ENCODE measurements around the gene TFB1M.
"Not testable (repeated sequence)": the region's sequence is repeated elsewhere in the genome, so short reads cannot be mapped to it uniquely, and the experiment has no call there.

Gene TFB1M

DNA sequence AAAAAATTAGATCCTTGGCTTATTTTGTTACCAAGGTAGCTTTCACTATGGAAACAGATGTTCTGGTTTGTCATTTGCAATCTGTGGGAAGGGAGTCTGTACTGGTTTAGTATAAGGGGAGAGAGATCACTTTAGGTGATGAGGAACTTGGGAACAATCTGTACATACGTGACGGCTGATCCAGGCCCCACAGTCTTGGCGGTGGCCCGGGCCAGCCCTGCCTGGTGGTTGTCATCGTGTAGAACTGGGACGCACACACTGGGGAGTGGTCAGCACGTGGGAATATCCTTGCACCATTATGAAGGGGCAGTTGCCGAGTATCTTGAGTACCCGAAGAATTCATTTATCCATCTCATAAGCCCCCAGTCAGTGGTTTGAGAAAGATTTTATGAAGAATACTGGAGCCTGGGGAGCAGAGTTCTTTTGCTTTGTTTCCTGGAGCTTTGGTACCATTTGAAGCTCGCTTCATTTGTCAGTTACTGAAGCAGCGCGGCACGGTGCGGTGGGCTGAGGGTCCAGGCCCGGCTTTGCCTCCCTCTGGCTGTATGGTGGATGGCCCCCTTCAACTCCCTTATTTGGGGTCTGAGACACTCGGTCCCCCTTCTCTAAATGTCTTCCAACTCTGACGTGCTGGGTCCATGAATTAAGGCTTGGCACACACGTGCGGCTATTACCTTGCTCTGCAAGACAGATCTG lies 73.2 kb downstream of the TFB1M start:
- Histone ChIP-seq H3K4me1 (ENCODE audit: control insufficient read depth, insufficient read depth, low read length, unreplicated experiment) (no peaks in the 10 kb centered on the region), H3K27me3 (ENCODE audit: insufficient read depth, low read length) (no peaks in the 10 kb centered on the region), H3K4me3 (ENCODE audit: low read depth, low read length) (no peak overlapping the region), H3K79me2 (ENCODE audit: control insufficient read depth, insufficient read depth, low read length, unreplicated experiment) (no peaks in the 10 kb centered on the region), H2AFZ (ENCODE audit: low read length, unreplicated experiment) (no peak overlapping the region), H3K36me3 (ENCODE audit: insufficient read depth, low read length) (peaks cover 8% of the 10 kb centered on the region; the same call in 1 of the 2 replicates), H3K27ac (ENCODE audit: low read depth, low read length) (no peak overlapping the region)

DNA sequence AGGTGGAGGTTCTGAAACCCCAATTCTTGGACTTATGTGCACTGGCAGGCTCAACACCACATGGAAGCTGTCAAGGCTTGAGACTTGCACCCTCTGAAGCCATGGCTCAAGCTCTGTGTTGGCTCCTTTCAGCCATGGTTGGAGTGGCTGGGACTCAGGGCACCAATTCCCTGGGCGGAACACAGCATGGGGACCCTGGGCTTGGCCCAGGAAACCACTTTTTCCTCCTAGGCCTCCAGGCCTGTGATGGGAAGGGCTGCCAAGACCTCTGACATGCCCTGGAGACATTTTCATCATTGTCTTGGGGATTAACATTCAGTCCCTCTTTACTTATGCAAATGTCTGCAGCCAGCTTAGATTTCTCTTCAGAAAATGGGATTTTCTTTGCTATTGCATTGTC lies 76.7 kb downstream of the TFB1M start:
- Histone ChIP-seq H3K79me2 (ENCODE audit: control insufficient read depth, insufficient read depth, low read length, unreplicated experiment) (no peaks in the 10 kb centered on the region), H3K4me3 (ENCODE audit: low read depth, low read length) (no peak overlapping the region), H3K36me3 (ENCODE audit: insufficient read depth, low read length) (peaks cover 3% of the 10 kb centered on the region; the same call in 1 of the 2 replicates), H3K27me3 (ENCODE audit: insufficient read depth, low read length) (no peaks in the 10 kb centered on the region), H2AFZ (ENCODE audit: low read length, unreplicated experiment) (no peak overlapping the region), H3K27ac (ENCODE audit: low read depth, low read length) (no peak overlapping the region), H3K4me1 (ENCODE audit: control insufficient read depth, insufficient read depth, low read length, unreplicated experiment) (no peaks in the 10 kb centered on the region)

DNA sequence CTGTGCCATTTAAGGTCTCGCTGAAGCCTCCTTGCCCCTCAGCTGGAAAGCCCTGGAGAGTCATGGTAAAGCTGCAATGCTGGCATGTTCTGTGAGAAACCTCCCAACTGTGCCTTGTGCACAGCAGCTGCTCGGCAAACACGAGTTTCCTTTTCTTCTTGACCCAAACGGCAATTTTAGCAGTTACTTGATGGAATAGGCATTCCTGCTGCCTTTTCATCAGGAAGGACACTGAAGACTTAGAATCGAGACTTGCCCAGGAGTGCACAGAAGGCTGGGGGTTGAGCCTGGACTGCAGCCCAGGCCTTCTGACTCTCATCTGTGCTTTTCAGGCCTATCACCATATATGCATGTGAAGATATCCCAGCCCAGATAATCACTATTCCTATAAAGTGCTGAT lies 79.2 kb downstream of the TFB1M start:
- Histone ChIP-seq H2AFZ (ENCODE audit: low read length, unreplicated experiment) (no peak overlapping the region), H3K79me2 (ENCODE audit: control insufficient read depth, insufficient read depth, low read length, unreplicated experiment) (no peaks in the 10 kb centered on the region), H3K4me1 (ENCODE audit: control insufficient read depth, insufficient read depth, low read length, unreplicated experiment) (no peaks in the 10 kb centered on the region), H3K27me3 (ENCODE audit: insufficient read depth, low read length) (no peaks in the 10 kb centered on the region), H3K36me3 (ENCODE audit: insufficient read depth, low read length) (peaks cover 2% of the 10 kb centered on the region; the same call in 1 of the 2 replicates), H3K27ac (ENCODE audit: low read depth, low read length) (no peak overlapping the region), H3K4me3 (ENCODE audit: low read depth, low read length) (no peak overlapping the region)

DNA sequence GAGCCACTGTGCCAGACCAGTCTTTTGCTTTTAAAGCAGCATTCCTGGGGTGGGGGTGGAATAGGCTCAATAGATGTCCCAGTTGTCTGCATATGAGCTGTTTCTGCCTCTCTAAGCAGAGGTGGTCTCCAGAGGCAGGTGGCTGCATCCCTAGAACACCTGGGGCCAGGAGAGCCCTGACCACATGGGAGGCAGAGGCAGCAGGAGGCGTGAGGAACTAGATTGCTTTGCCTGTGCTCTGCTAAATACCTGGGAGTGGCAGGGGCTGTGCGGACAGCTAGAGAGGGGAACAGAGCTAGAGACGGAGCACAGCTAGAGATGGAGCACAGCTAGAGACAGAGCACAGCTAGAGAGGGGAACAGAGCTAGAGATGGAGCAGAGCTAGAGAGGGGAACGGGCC lies 79.6 kb downstream of the TFB1M start:
- Histone ChIP-seq H3K36me3 (ENCODE audit: insufficient read depth, low read length) (no peaks in the 10 kb centered on the region), H3K4me3 (ENCODE audit: low read depth, low read length) (no peak overlapping the region), H3K4me1 (ENCODE audit: control insufficient read depth, insufficient read depth, low read length, unreplicated experiment) (no peaks in the 10 kb centered on the region), H2AFZ (ENCODE audit: low read length, unreplicated experiment) (no peak overlapping the region), H3K27ac (ENCODE audit: low read depth, low read length) (no peak overlapping the region), H3K79me2 (ENCODE audit: control insufficient read depth, insufficient read depth, low read length, unreplicated experiment) (no peaks in the 10 kb centered on the region), H3K27me3 (ENCODE audit: insufficient read depth, low read length) (no peaks in the 10 kb centered on the region)

DNA sequence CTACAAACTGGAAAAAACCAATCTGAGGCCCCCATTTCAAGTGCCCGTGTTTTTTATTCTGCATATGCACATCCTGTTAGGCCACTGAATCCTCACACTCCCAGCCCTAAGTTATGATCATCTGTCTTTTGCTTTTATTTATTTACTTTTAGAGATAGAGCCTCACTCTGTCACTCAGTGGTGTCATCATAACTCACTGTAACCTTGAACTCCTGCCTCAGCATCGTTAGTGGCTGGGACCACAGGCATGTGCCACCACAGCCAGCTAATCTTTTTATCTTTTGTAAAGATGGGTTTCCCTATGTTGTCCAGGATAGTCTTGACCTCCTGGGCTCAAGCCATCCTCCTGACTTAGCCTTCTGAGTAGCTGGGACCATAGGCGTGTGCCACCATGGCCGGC lies 80.1 kb downstream of the TFB1M start:
- no peak overlapping the region for H3K27ac ChIP-seq (ENCODE audit: low read depth, low read length)
- H3K79me2 ChIP-seq (ENCODE audit: control insufficient read depth, insufficient read depth, low read length, unreplicated experiment) = no peaks in the 10 kb centered on the region
- no peaks in the 10 kb centered on the region for H3K4me1 ChIP-seq (ENCODE audit: control insufficient read depth, insufficient read depth, low read length, unreplicated experiment)
- no peak overlapping the region for H2AFZ ChIP-seq (ENCODE audit: low read length, unreplicated experiment)
- no peaks in the 10 kb centered on the region for H3K36me3 ChIP-seq (ENCODE audit: insufficient read depth, low read length)
- no peaks in the 10 kb centered on the region for H3K27me3 ChIP-seq (ENCODE audit: insufficient read depth, low read length)
- no peak overlapping the region for H3K4me3 ChIP-seq (ENCODE audit: low read depth, low read length)

DNA sequence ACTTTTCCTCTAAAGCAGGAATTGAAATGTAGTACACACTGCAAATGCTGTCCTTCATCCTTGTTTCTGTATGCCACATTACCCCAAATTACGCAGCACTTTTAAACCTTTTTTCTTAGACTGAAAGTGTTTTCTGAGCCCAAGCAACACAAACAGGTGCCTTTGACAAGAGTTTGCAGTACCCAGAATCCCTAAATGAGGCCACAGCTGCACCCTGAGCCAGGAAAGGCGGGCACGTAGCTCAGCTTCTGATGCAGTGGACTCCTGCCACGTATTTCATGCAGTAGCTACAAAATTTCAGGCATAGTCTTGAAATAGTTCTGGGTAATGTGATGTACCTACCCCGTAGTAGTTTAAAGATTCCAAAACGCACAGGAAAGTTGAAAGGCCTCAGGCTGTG lies 81.4 kb downstream of the TFB1M start:
- no peaks in the 10 kb centered on the region for H3K4me1 ChIP-seq (ENCODE audit: control insufficient read depth, insufficient read depth, low read length, unreplicated experiment)
- no peak overlapping the region for H3K27ac ChIP-seq (ENCODE audit: low read depth, low read length)
- no peaks in the 10 kb centered on the region for H3K79me2 ChIP-seq (ENCODE audit: control insufficient read depth, insufficient read depth, low read length, unreplicated experiment)
- H3K36me3 ChIP-seq (ENCODE audit: insufficient read depth, low read length) = no peaks in the 10 kb centered on the region
- no peak overlapping the region for H3K4me3 ChIP-seq (ENCODE audit: low read depth, low read length)
- no peak overlapping the region for H2AFZ ChIP-seq (ENCODE audit: low read length, unreplicated experiment)
- H3K27me3 ChIP-seq (ENCODE audit: insufficient read depth, low read length) = no peaks in the 10 kb centered on the region

DNA sequence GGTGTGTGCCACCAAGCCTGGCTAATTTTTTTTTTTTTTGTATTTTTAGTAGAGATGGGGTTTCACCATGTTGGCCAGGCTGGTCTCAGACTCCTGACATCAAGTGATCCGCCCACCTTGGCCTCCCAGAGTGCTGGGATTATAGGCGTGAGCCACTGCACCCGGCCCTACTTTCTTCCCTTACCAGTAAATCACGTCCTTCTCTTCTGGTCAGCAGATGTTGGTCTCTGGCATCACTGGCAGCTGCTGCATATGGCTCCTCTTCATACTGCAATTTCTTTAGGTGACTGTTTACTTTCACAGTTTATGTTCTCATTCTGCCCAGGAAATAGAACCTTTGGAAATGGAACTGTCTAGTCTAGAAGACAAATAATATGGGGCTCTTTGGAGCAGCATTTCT lies 83.3 kb downstream of the TFB1M start:
- H3K36me3 ChIP-seq (ENCODE audit: insufficient read depth, low read length); H2AFZ ChIP-seq (ENCODE audit: low read length, unreplicated experiment); H3K4me3 ChIP-seq (ENCODE audit: low read depth, low read length); H3K27me3 ChIP-seq (ENCODE audit: insufficient read depth, low read length); H3K4me1 ChIP-seq (ENCODE audit: control insufficient read depth, insufficient read depth, low read length, unreplicated experiment); H3K27ac ChIP-seq (ENCODE audit: low read depth, low read length); H3K79me2 ChIP-seq (ENCODE audit: control insufficient read depth, insufficient read depth, low read length, unreplicated experiment): not testable (repeated sequence)

DNA sequence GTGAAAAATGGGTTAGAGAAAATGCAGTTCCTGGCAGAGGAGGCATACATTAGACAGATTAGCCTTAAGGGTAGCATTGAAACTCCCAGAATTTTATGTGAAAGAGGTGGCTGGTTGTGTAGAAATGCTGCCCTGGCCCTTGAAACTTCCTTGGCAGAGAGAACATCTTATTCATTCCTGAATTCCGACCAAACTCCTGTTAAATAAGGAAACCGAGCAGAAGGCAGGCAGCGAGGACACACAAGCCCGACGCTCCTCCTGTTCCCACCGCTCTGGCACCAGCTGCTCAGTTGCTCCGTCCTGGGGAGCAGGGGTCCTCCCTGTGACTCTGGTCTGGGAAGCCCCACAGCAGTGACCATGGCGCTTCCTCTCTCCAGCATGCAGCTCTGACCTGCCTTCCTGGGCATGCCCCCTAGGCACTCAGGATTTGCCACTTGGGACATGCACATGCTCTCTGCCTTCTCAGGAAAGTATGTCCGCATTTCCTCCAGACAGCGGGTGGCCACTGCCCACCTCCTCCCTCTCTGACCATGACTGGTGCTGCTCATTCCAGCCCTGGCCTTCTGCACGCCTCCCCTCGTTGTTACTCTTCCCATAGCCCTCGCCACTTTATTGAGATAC lies 85.6 kb downstream of the TFB1M start:
- Histone ChIP-seq H3K4me1 (ENCODE audit: control insufficient read depth, insufficient read depth, low read length, unreplicated experiment) (peaks cover 10% of the 10 kb centered on the region), H3K79me2 (ENCODE audit: control insufficient read depth, insufficient read depth, low read length, unreplicated experiment) (no peaks in the 10 kb centered on the region), H3K4me3 (ENCODE audit: low read depth, low read length) (no peak overlapping the region), H3K27me3 (ENCODE audit: insufficient read depth, low read length) (no peaks in the 10 kb centered on the region), H2AFZ (ENCODE audit: low read length, unreplicated experiment) (no peak overlapping the region), H3K36me3 (ENCODE audit: insufficient read depth, low read length) (no peaks in the 10 kb centered on the region), H3K27ac (ENCODE audit: low read depth, low read length) (no peak overlapping the region)

DNA sequence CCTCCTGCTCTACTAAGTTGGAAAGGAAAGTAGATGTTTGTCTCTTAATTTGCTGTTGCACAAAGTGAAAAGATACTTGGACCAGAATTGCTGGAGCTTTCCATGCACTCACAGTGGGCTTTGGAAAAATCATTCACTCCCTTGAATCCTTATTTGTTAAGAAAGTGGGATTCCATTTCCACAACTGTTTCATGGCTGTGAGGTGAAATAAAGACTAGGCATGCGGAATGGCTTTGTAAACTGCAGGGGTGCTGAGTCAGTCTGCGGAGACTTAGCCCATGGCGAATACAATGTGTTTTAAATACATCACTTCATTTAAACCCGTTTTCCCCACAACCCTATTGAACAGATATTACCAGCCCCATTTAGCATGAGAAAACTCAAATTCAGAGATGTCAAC lies 87.2 kb downstream of the TFB1M start:
- no peak overlapping the region for H2AFZ ChIP-seq (ENCODE audit: low read length, unreplicated experiment)
- H3K4me3 ChIP-seq (ENCODE audit: low read depth, low read length) = no peak overlapping the region
- peaks cover 13% of the 10 kb centered on the region for H3K4me1 ChIP-seq (ENCODE audit: control insufficient read depth, insufficient read depth, low read length, unreplicated experiment)
- H3K36me3 ChIP-seq (ENCODE audit: insufficient read depth, low read length) = no peaks in the 10 kb centered on the region
- H3K79me2 ChIP-seq (ENCODE audit: control insufficient read depth, insufficient read depth, low read length, unreplicated experiment) = no peaks in the 10 kb centered on the region
- H3K27ac ChIP-seq (ENCODE audit: low read depth, low read length) = no peak overlapping the region
- no peaks in the 10 kb centered on the region for H3K27me3 ChIP-seq (ENCODE audit: insufficient read depth, low read length)

DNA sequence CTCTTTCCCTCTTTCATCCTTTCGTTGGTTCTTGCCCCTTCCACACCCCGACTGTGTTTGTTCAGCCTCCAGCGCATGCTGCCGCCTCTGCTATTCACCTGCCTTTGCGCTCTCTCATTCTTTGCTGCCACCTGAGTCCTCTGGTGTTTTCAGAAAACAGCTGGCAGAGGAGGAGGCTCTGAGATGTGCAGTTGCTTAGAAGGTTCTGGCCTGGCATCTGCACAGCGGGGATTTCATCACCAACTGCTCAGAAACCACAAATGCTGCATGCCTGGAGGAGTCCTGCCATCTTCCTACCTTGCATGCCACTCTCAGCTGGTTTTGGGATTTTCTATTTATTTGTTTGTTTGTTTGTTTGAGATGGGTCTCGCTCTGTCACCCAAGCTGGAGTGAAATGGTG lies 89.7 kb downstream of the TFB1M start:
- H3K4me1 ChIP-seq (ENCODE audit: control insufficient read depth, insufficient read depth, low read length, unreplicated experiment) = peaks cover 13% of the 10 kb centered on the region
- H3K27ac ChIP-seq (ENCODE audit: low read depth, low read length) = no peak overlapping the region
- H3K36me3 ChIP-seq (ENCODE audit: insufficient read depth, low read length) = no peaks in the 10 kb centered on the region
- H3K79me2 ChIP-seq (ENCODE audit: control insufficient read depth, insufficient read depth, low read length, unreplicated experiment) = no peaks in the 10 kb centered on the region
- H2AFZ ChIP-seq (ENCODE audit: low read length, unreplicated experiment) = no peak overlapping the region
- no peaks in the 10 kb centered on the region for H3K27me3 ChIP-seq (ENCODE audit: insufficient read depth, low read length)
- H3K4me3 ChIP-seq (ENCODE audit: low read depth, low read length) = no peak overlapping the region
